WTC11 (cell line): ENCODE data around the gene COX14. TPM values are rescaled to one million over a fixed set of nuclear protein-coding genes. Genes with fewer than 3 reads are reported as not detected.
A peak's percentile ranks its signal among the peaks of the same experiment; 100 is the strongest.

Experiments used
- ATAC-seq: fragments of 200-7000 bp; cut with Tn5 transposase; 2 replicates; pipeline ENCODE4 v1.10.0; 2021; ENCODE audit warnings: mild to moderate bottlenecking, moderate library complexity
- CTCF ChIA-PET: fragments of 300-600 bp; sonication (Branson Sonifier 250); formaldehyde crosslinking; loops from one replicate; lab custom pipeline; 2021; ENCODE audit warnings: antibody characterized with exemption; lab: Charles Lee
- POLR2A ChIA-PET: fragments of 350-600 bp; sonication (Branson Sonifier 250); formaldehyde crosslinking; loops from one replicate; lab custom pipeline; 2021; ENCODE audit warnings: antibody characterized with exemption; lab: Charles Lee
- DNase-seq: peaks from one replicate; pipeline ENCODE4 v3.0.0; 2021; ENCODE audit warnings: low spot score
- H3K27ac Mint-ChIP-seq: 2 replicates; pipeline ENCODE4 v1.8.0; 2021; ENCODE audit warnings: mixed read lengths
- H3K27me3 Mint-ChIP-seq: 2 replicates; pipeline ENCODE4 v1.8.0; 2021; ENCODE audit warnings: low read depth, mild to moderate bottlenecking, moderate library complexity, mixed read lengths
- H3K36me3 Mint-ChIP-seq: 2 replicates; pipeline ENCODE4 v1.8.0; 2021; ENCODE audit warnings: mixed read lengths
- H3K4me1 Mint-ChIP-seq: 2 replicates; pipeline ENCODE4 v1.8.0; 2022; ENCODE audit warnings: mixed read lengths
- H3K4me3 Mint-ChIP-seq: 2 replicates; pipeline ENCODE4 v1.8.0; 2021; ENCODE audit warnings: mild to moderate bottlenecking, moderate library complexity, mixed read lengths
- H3K9me3 Mint-ChIP-seq: 2 replicates; pipeline ENCODE4 v1.8.0; 2021; ENCODE audit warnings: mixed read lengths
- ATF2 ChIP-seq: sonication (generic); formaldehyde crosslinking; IDR thresholded peaks from 2 replicates; pipeline ENCODE4 v1.8.1; 2022; ENCODE audit warnings: low read depth, missing genetic modification reagents, borderline replicate concordance
- ATF3 ChIP-seq: sonication (generic); formaldehyde crosslinking; conservative IDR thresholded peaks from 2 replicates; pipeline ENCODE4 v1.8.1; 2022; ENCODE audit warnings: mild to moderate bottlenecking, missing genetic modification reagents
- ATF6 ChIP-seq: sonication (generic); formaldehyde crosslinking; IDR thresholded peaks from 2 replicates; pipeline ENCODE4 v1.8.1; 2023; ENCODE audit warnings: mild to moderate bottlenecking, missing genetic modification reagents
- CBFB ChIP-seq: sonication (generic); formaldehyde crosslinking; IDR thresholded peaks from 2 replicates; pipeline ENCODE4 v1.8.1; 2022; ENCODE audit warnings: mild to moderate bottlenecking, low read depth, missing genetic modification reagents
- CTCF ChIP-seq: fragments of 200-600 bp; IDR thresholded peaks from 2 replicates; pipeline ENCODE4 v1.8.0; 2022; ENCODE audit warnings: antibody characterized with exemption
- ERG ChIP-seq: fragments of 250-450 bp; sonication (Bioruptor Pico); IDR thresholded peaks from 2 replicates; pipeline ENCODE4 v1.8.0; 2021; ENCODE audit warnings: mild to moderate bottlenecking
- FOXP4 ChIP-seq: sonication (generic); formaldehyde crosslinking; IDR thresholded peaks from 2 replicates; pipeline ENCODE4 v1.8.0; 2022; ENCODE audit warnings: mild to moderate bottlenecking, missing genetic modification reagents
- IRF1 ChIP-seq: sonication (generic); formaldehyde crosslinking; IDR thresholded peaks from 2 replicates; pipeline ENCODE4 v1.8.0; 2023; ENCODE audit warnings: missing genetic modification reagents
- JAZF1 ChIP-seq: fragments of 250-450 bp; sonication (Bioruptor Pico); IDR thresholded peaks from 2 replicates; pipeline ENCODE4 v1.9.0; 2021; ENCODE audit warnings: moderate library complexity, mild to moderate bottlenecking, inconsistent platforms
- JUN ChIP-seq: sonication (generic); formaldehyde crosslinking; IDR thresholded peaks from 2 replicates; pipeline ENCODE4 v1.8.0; 2023; ENCODE audit warnings: mild to moderate bottlenecking, missing genetic modification reagents
- MAX ChIP-seq: sonication (generic); formaldehyde crosslinking; IDR thresholded peaks from 2 replicates; pipeline ENCODE4 v1.8.0; 2022; ENCODE audit warnings: mild to moderate bottlenecking, missing genetic modification reagents
- MYBL2 ChIP-seq: sonication (generic); formaldehyde crosslinking; IDR thresholded peaks from 2 replicates; pipeline ENCODE4 v1.8.1; 2023; ENCODE audit warnings: mild to moderate bottlenecking, moderate library complexity, missing genetic modification reagents
- NFATC4 ChIP-seq: fragments of 250-450 bp; sonication (Bioruptor Pico); IDR thresholded peaks from 2 replicates; pipeline ENCODE4 v1.9.0; 2021; ENCODE audit warnings: mild to moderate bottlenecking
- PRRX2 ChIP-seq: fragments of 250-450 bp; sonication (Bioruptor Pico); IDR thresholded peaks from 2 replicates; pipeline ENCODE4 v1.8.0; 2021; ENCODE audit warnings: mild to moderate bottlenecking
- RELA ChIP-seq: sonication (generic); formaldehyde crosslinking; IDR thresholded peaks from 2 replicates; pipeline ENCODE4 v1.8.1; 2022; ENCODE audit warnings: missing genetic modification reagents, mild to moderate bottlenecking, borderline replicate concordance
- RORB ChIP-seq: fragments of 250-450 bp; sonication (Bioruptor Pico); IDR thresholded peaks from 2 replicates; pipeline ENCODE4 v1.9.0; 2021; ENCODE audit warnings: mild to moderate bottlenecking
- SOX15 ChIP-seq: fragments of 250-450 bp; sonication (Bioruptor Pico); IDR thresholded peaks from 2 replicates; pipeline ENCODE4 v1.9.0; 2021; ENCODE audit warnings: mild to moderate bottlenecking
- TEAD4 ChIP-seq: sonication (generic); formaldehyde crosslinking; IDR thresholded peaks from 2 replicates; pipeline ENCODE4 v1.8.0; 2022; ENCODE audit warnings: mild to moderate bottlenecking, missing genetic modification reagents
- USF2 ChIP-seq: sonication (generic); formaldehyde crosslinking; IDR thresholded peaks from 2 replicates; pipeline ENCODE4 v1.8.1; 2023; ENCODE audit warnings: mild to moderate bottlenecking, missing genetic modification reagents, moderate library complexity
- ZNF121 ChIP-seq: sonication (generic); formaldehyde crosslinking; IDR thresholded peaks from 2 replicates; pipeline ENCODE4 v1.8.0; 2023; ENCODE audit warnings: missing genetic modification reagents
- ZNF138 ChIP-seq: sonication (generic); formaldehyde crosslinking; conservative IDR thresholded peaks from 2 replicates; pipeline ENCODE4 v1.8.1; 2022; ENCODE audit warnings: mild to moderate bottlenecking, moderate library complexity, missing genetic modification reagents
- ZNF232 ChIP-seq: sonication (generic); formaldehyde crosslinking; IDR thresholded peaks from 2 replicates; pipeline ENCODE4 v1.8.0; 2022; ENCODE audit warnings: mild to moderate bottlenecking, missing genetic modification reagents
- ZNF396 ChIP-seq: fragments of 250-450 bp; sonication (Bioruptor Pico); IDR thresholded peaks from 2 replicates; pipeline ENCODE4 v1.8.0; 2021; ENCODE audit warnings: mild to moderate bottlenecking, moderate library complexity, borderline replicate concordance
- total RNA-seq: library from RNA; stranded (reverse); gene quantifications from 3 replicates; pipeline ENCODE4 v1.2.3, GENCODE V29; 2021

COX14 gene
- total RNA-seq, 1 experiment from 2014 or later = 41.4 TPM

- ATAC-seq (no peak), DNase-seq (no peak)
- ChIA-PET POLR2A (no interaction called here), CTCF (interaction anchor here (0.8 to 10.9 kb wide), 7 partner anchors 10 to 120 kb away, joined by 3 to 219 read pairs (median 8); partner anchors contain the start of genes AQP6, COX14 and SMARCD1)
- no peaks in the 10 kb centered on the region for H3K9me3 Mint-ChIP-seq
- no peak overlapping the region for H3K27ac Mint-ChIP-seq
- peaks cover 7% of the 10 kb centered on the region for H3K27me3 Mint-ChIP-seq
- no peaks in the 10 kb centered on the region for H3K36me3 Mint-ChIP-seq
- peaks cover 8% of the 10 kb centered on the region for H3K4me1 Mint-ChIP-seq
- no peak for TF ChIP-seq IRF1 (CRISPR knock-in tag)
- no peak for TF ChIP-seq ZNF121
- no peak for TF ChIP-seq JAZF1 (CRISPR knock-in tag)
- no peak for TF ChIP-seq FOXP4 (CRISPR knock-in tag)
- no peak for TF ChIP-seq RELA (CRISPR knock-in tag)
- no peak for TF ChIP-seq ATF2 (CRISPR knock-in tag)
- no peak for TF ChIP-seq USF2
- no peak for TF ChIP-seq CBFB (CRISPR knock-in tag)
- TF ChIP-seq ZNF232 (CRISPR knock-in tag) = no peak
- no peak for TF ChIP-seq ZNF396 (CRISPR knock-in tag)
- TF ChIP-seq MAX = no peak
- TF ChIP-seq SOX15 (CRISPR knock-in tag) = no peak
- TF ChIP-seq, all 79 proteins: peak for 0
- no peak overlapping the region for H3K4me3 Mint-ChIP-seq
These were observed 46.2 kb upstream of the COX14 start for GRCh38 chr12:50065726-50066310.

GRCh38 chr12:50066402-50066801, 45.6 kb upstream of the COX14 start:
- ATAC-seq = peak; percentile 77
- DNase-seq = no peak
- CTCF ChIA-PET = interaction anchor here (0.6 to 10.9 kb wide), 7 partner anchors 11 to 168 kb away, joined by 3 to 219 read pairs (median 6); partner anchors contain the start of genes AQP6 and SMARCD1
- Mint-ChIP-seq H3K4me3 (no peak overlapping the region), H3K4me1 (peaks cover 10% of the 10 kb centered on the region), H3K9me3 (no peaks in the 10 kb centered on the region), H3K36me3 (no peaks in the 10 kb centered on the region), H3K27ac (no peak overlapping the region), H3K27me3 (peaks cover 2% of the 10 kb centered on the region)
- POLR2A ChIA-PET = no interaction called here
- TF ChIP-seq MYBL2 (no peak), ZNF138 (CRISPR knock-in tag) (no peak), ATF6 (no peak), ZNF232 (CRISPR knock-in tag) (no peak), NFATC4 (no peak), RORB (CRISPR knock-in tag) (no peak), JUN (CRISPR knock-in tag) (no peak), ATF3 (CRISPR knock-in tag) (peak; percentile 86), TEAD4 (CRISPR knock-in tag) (0 out of 2 replicates have a peak, but pooled peaks have one; percentile 25), ERG (CRISPR knock-in tag) (no peak), CTCF (no peak), PRRX2 (no peak)
